Endothelial cell of umbilical vein (primary cell): Measurements from ENCODE around the gene CPO. TPM values are rescaled to one million over a fixed set of nuclear protein-coding genes. Genes with fewer than 3 reads are reported as not detected.

Experiments
- BruUV-seq: library from RNA; stranded (reverse); fragments of 400-500 nt; replicated peaks from 2 replicates; lab custom pipeline; 2021; lab: Mats Ljungman, UMichigan
- CTCF ChIA-PET: fragments of 300-600, 350-600 bp; sonication (Branson Sonifier 250); formaldehyde crosslinking; loops from one replicate; lab custom pipeline; 2021; ENCODE audit warnings: antibody characterized with exemption, inconsistent platforms; lab: Charles Lee
- POLR2A ChIA-PET: fragments of 300-600, 350-600 bp; sonication (Branson Sonifier 250); formaldehyde crosslinking; loops from one replicate; lab custom pipeline; 2021; ENCODE audit warnings: antibody characterized with exemption, inconsistent platforms; lab: Charles Lee
- DNase-seq: peaks from one replicate; pipeline ENCODE4 v3.0.0-alpha.2; 2011; ENCODE audit warnings: low read depth, low spot score
- FAIRE-seq: peaks from 2 replicates; lab custom pipeline; 2011; peaks lifted over from hg19 to GRCh38; lab: Jason Lieb, UNC
- H2AFZ ChIP-seq: 2 replicates; pipeline ENCODE4 v1.6.0; 2012; ENCODE audit warnings: low read depth, low read length, control low read depth, inconsistent platforms
- H3K27ac ChIP-seq: 2 replicates; pipeline ENCODE4 v1.5.1; 2011; ENCODE audit warnings: low read depth, mild to moderate bottlenecking, control low read depth, low read length, moderate library complexity; ENCODE audit not compliant: insufficient read depth
- H3K27me3 ChIP-seq, 2 experiments: 2 replicates each; pipeline versions ENCODE4 v1.6.0 to v1.6.1; 2011; ENCODE audit warnings: low read length in 2 of 2, mixed read lengths in 1 of 2; ENCODE audit not compliant: control insufficient read depth in 2 of 2, insufficient read depth in 2 of 2
- H3K36me3 ChIP-seq, 2 experiments: 2 replicates in 1 of 2; 3 replicates in 1 of 2; pipeline ENCODE4 v1.5.1; 2011; ENCODE audit warnings: low read length in 2 of 2, mild to moderate bottlenecking in 1 of 2, moderate library complexity in 1 of 2; ENCODE audit not compliant: control insufficient read depth in 2 of 2, insufficient read depth in 2 of 2; ENCODE audit errors: extremely low read depth in 1 of 2
- H3K4me1 ChIP-seq: 3 replicates; pipeline ENCODE4 v1.5.1; 2011; ENCODE audit warnings: mild to moderate bottlenecking, low read length; ENCODE audit not compliant: control insufficient read depth, insufficient read depth; ENCODE audit errors: extremely low read depth
- H3K4me2 ChIP-seq: 2 replicates; pipeline ENCODE4 v1.6.1; 2011; ENCODE audit warnings: low read length, control low read depth, mixed read lengths; ENCODE audit not compliant: insufficient read depth
- H3K4me3 ChIP-seq, 3 experiments: fragments of 200-600 bp in 1 of 3; sonication (generic), shearing (Covaris generic) in 1 of 3; replicated peaks in 1 of 3; 2 replicates each; pipeline ENCODE4 v1.5.1; 2011 to 2016; ENCODE audit warnings: control low read depth in 3 of 3, low read length in 3 of 3, mild to moderate bottlenecking in 2 of 3, inconsistent platforms in 1 of 3, low read depth in 1 of 3, moderate library complexity in 1 of 3; ENCODE audit not compliant: insufficient read depth in 1 of 3
- H3K79me2 ChIP-seq: 2 replicates; pipeline ENCODE4 v1.6.0; 2012; ENCODE audit warnings: low read length, inconsistent platforms; ENCODE audit not compliant: control insufficient read depth, insufficient read depth
- H3K9ac ChIP-seq: replicated peaks from 2 replicates; pipeline ENCODE3; 2011; ENCODE audit warnings: low read length, control low read depth; ENCODE audit not compliant: insufficient read depth; ENCODE audit errors: extremely low read depth
- H3K9me1 ChIP-seq: replicated peaks from 3 replicates; pipeline ENCODE4 v1.6.0; 2011; ENCODE audit warnings: mild to moderate bottlenecking, low read length; ENCODE audit not compliant: control insufficient read depth, insufficient read depth; ENCODE audit errors: extremely low read depth
- H3K9me3 ChIP-seq: replicated peaks from 2 replicates; pipeline ENCODE4 v1.5.1; 2012; ENCODE audit warnings: low read length, inconsistent platforms; ENCODE audit not compliant: control insufficient read depth, insufficient read depth
- H4K20me1 ChIP-seq: replicated peaks from 2 replicates; pipeline ENCODE3; 2011; ENCODE audit warnings: mild to moderate bottlenecking, low read length; ENCODE audit not compliant: control insufficient read depth, insufficient read depth; ENCODE audit errors: extremely low read depth
- CTCF ChIP-seq, 2 donors: IDR thresholded peaks; 1 replicate in 1 of 2; 2 replicates in 1 of 2; pipeline ENCODE4 v1.5.1; 2011; ENCODE audit warnings: low read length in 2 of 2, mild to moderate bottlenecking in 2 of 2, moderate library complexity in 2 of 2, control low read depth in 1 of 2, inconsistent platforms in 1 of 2, low read depth in 1 of 2; ENCODE audit not compliant: insufficient read depth in 1 of 2; ENCODE audit errors: extremely low read depth in 1 of 2
- EZH2 ChIP-seq: IDR thresholded peaks from 2 replicates; pipeline ENCODE4 v1.6.1; 2012; ENCODE audit warnings: borderline replicate concordance, low read depth, mild to moderate bottlenecking, moderate library complexity, low read length, inconsistent platforms; ENCODE audit not compliant: severe bottlenecking
- GATA2 ChIP-seq: IDR thresholded peaks from 2 replicates; pipeline ENCODE4 v1.7.0; 2011; ENCODE audit warnings: low read depth, mild to moderate bottlenecking, moderate library complexity, mixed read lengths, low read length; ENCODE audit not compliant: insufficient read length, insufficient read depth
- MAX ChIP-seq: IDR thresholded peaks from 2 replicates; pipeline ENCODE4 v1.6.1; 2011; ENCODE audit not compliant: insufficient read depth, insufficient read length
- POLR2A ChIP-seq: IDR thresholded peaks from 2 replicates; pipeline ENCODE4 v1.6.1; 2012; ENCODE audit warnings: low read depth, mild to moderate bottlenecking, control low read depth, low read length
- dilution Hi-C: fragments of 300-500 bp; cut with MboI; formaldehyde crosslinking; loops from one replicate; pipeline ENCODE4 v1.15.0; 2019; ENCODE audit warnings: low sequenced_read_pairs; ENCODE audit not compliant: extremely low pct_ligation_motif_present
- intact Hi-C: fragments of 100-400 bp; cut with micrococcal nuclease; formaldehyde crosslinking; loops from one replicate; pipeline ENCODE4 v1.10.0; 2022
- polyA plus RNA-seq, 4 experiments: library from polyadenylated mRNA; depleted of rRNA in 3 of 4; stranded (reverse) in 3 of 4; unstranded in 1 of 4; fragments of >200 nt; gene quantifications; 2 replicates each; pipeline versions ENCODE4 v1.2.1 to v1.2.3, GENCODE V29; 2011 to 2012; ENCODE audit warnings: missing spikeins in 1 of 4
- total RNA-seq: library from RNA; stranded (reverse); gene quantifications from 2 replicates; pipeline ENCODE4 v1.2.3, GENCODE V29; 2021

CPO gene
- total and polyA plus RNA-seq, 2 donors (not counting 3 experiments of a cell fraction or from before 2014, with no cell fraction given) = not detected

GRCh38 chr2:206921529-206921928 lies 17.8 kb upstream of the CPO start:
- Histone ChIP-seq H2AFZ (no peak overlapping the region), H3K27me3 (no peaks in the 10 kb centered on the region), H3K4me3 (no peak overlapping the region), H3K36me3 (no peaks in the 10 kb centered on the region), H3K27ac (no peak overlapping the region), H3K9ac (no peak overlapping the region), H3K4me2 (no peak overlapping the region), H3K9me3 (no peaks in the 10 kb centered on the region), H4K20me1 (no peaks in the 10 kb centered on the region), H3K79me2 (no peaks in the 10 kb centered on the region), H3K9me1 (no peaks in the 10 kb centered on the region), H3K4me1 (no peaks in the 10 kb centered on the region)
- ChIA-PET POLR2A (no interaction called here), CTCF (no interaction called here)
- intact Hi-C loops (no loop called here), dilution Hi-C loops (no loop called here)
- no TSS peak for BruUV-seq
- TF ChIP-seq MAX = no peak
- TF ChIP-seq EZH2 = no peak
- TF ChIP-seq POLR2A = no peak
- no peak for FAIRE-seq
- DNase-seq = no peak

GRCh38 chr2:206935991-206936842 lies 3.1 kb upstream of the CPO start:
- Histone ChIP-seq H2AFZ (no peak overlapping the region), H3K79me2 (no peaks in the 10 kb centered on the region), H4K20me1 (no peaks in the 10 kb centered on the region), H3K4me1 (no peaks in the 10 kb centered on the region), H3K9me1 (no peaks in the 10 kb centered on the region), H3K9me3 (no peaks in the 10 kb centered on the region), H3K4me2 (no peak overlapping the region), H3K27ac (no peak overlapping the region), H3K27me3 (no peaks in the 10 kb centered on the region), H3K9ac (no peak overlapping the region), H3K36me3 (no peaks in the 10 kb centered on the region), H3K4me3 (no peak overlapping the region)
- no peak for FAIRE-seq
- DNase-seq = no peak
- POLR2A ChIA-PET = no interaction called here
- dilution Hi-C loops (no loop called here), intact Hi-C loops (no loop called here)
- CTCF ChIA-PET = interaction anchor here (1.3 kb wide), 1 partner anchor 12 kb away, joined by 4 read pairs; no protein-coding TSS in a partner anchor
- BruUV-seq = no TSS peak
- TF ChIP-seq CTCF (IDR thresholded peaks at IDR 0.05; ENCODE audit: extremely low read depth in 1 of 2, insufficient read depth in 1 of 2, low read depth in 1 of 2, low read length in 2 of 2) (no peak), GATA2 (no peak)
